BLaER1 treated with 17β-estradiol and CSF1 and Interleukin-3, amounts not matched to agents 10 nM and 100 nM (cell line): ENCODE data around the gene INF2.
A peak's percentile ranks its signal among the peaks of the same experiment; 100 is the strongest.

Experiments used
- H3K27ac ChIP-seq, 11 experiments: shearing (Covaris generic); formaldehyde crosslinking; 2 replicates each; pipeline ENCODE4 v1.8.1; 2022
- H3K27me3 ChIP-seq, 11 experiments: shearing (Covaris generic); formaldehyde crosslinking; 2 replicates each; pipeline ENCODE4 v1.8.1; 2022
- H3K36me3 ChIP-seq, 11 experiments: shearing (Covaris generic); formaldehyde crosslinking; 2 replicates each; pipeline ENCODE4 v1.8.1; 2022
- H3K4me1 ChIP-seq, 10 experiments: shearing (Covaris generic); formaldehyde crosslinking; 2 replicates each; pipeline ENCODE4 v1.8.1; 2022
- H3K4me2 ChIP-seq, 11 experiments: shearing (Covaris generic); formaldehyde crosslinking; 2 replicates each; pipeline ENCODE4 v1.8.1; 2022
- H3K4me3 ChIP-seq, 10 experiments: shearing (Covaris generic); formaldehyde crosslinking; 2 replicates each; pipeline ENCODE4 v1.8.1; 2022
- H3K9ac ChIP-seq, 11 experiments: shearing (Covaris generic); formaldehyde crosslinking; 2 replicates each; pipeline ENCODE4 v1.8.1; 2022
- H3K9me3 ChIP-seq, 11 experiments: shearing (Covaris generic); formaldehyde crosslinking; replicated peaks in 1 of 11; 2 replicates each; pipeline ENCODE4 v1.8.1; 2022
- H4K20me1 ChIP-seq, 11 experiments: shearing (Covaris generic); formaldehyde crosslinking; 2 replicates each; pipeline ENCODE4 v1.8.1; 2022
- Cebpa-rat ChIP-seq, 11 experiments: shearing (Covaris generic); IDR thresholded peaks; 2 replicates each; pipeline ENCODE4 v1.8.1; 2022

Gene INF2

GRCh38 chr14:104654119-104654518 lies 35.3 kb upstream of the INF2 start:
- H3K4me1 ChIP-seq, result peaks cover 49 to 68% (median 66%) of the 10 kb centered on the region in 10 experiments
- peaks cover 27 to 42% (median 39%) of the 10 kb centered on the region in 11 experiments for H3K9me3 ChIP-seq
- peaks cover 0 to 4% (median 0%) of the 10 kb centered on the region in 11 experiments; a peak in 1 of 22 replicates for H4K20me1 ChIP-seq
- H3K36me3 ChIP-seq, result peaks cover 0 to 20% (median 7%) of the 10 kb centered on the region in 11 experiments; a peak in 9 of 22 replicates
- 0 out of 22 replicates have a peak overlapping the region, but pooled peaks of 1 of the 11 experiments have one; percentile 18 for H3K27ac ChIP-seq
- H3K27me3 ChIP-seq, result peaks cover 0 to 11% (median 0%) of the 10 kb centered on the region in 11 experiments; a peak in 3 of 22 replicates
- no peak for TF ChIP-seq Cebpa-rat (IDR thresholded peaks at IDR 0.05)
- H3K9ac ChIP-seq, result no peak overlapping the region
- H3K4me2 ChIP-seq, result no peak overlapping the region
- H3K4me3 ChIP-seq, result peak overlapping the region in 4 of 10 experiments; percentile 4 to 30 (median 20); a peak in 7 of 20 replicates

GRCh38 chr14:104655128-104655848 lies 34.1 kb upstream of the INF2 start:
- Histone ChIP-seq H3K36me3 (peaks cover 0 to 20% (median 7%) of the 10 kb centered on the region in 11 experiments; a peak in 9 of 22 replicates), H4K20me1 (peaks cover 0 to 4% (median 0%) of the 10 kb centered on the region in 11 experiments; a peak in 2 of 22 replicates), H3K4me2 (peak overlapping the region in 9 of 11 experiments; percentile 96 to 100 (median 99); a peak in 17 of 22 replicates), H3K4me3 (no peak overlapping the region), H3K27me3 (peaks cover 0 to 14% (median 0%) of the 10 kb centered on the region in 11 experiments; a peak in 3 of 22 replicates), H3K27ac (peak overlapping the region in 6 of 11 experiments; percentile 16 to 89 (median 85); a peak in 9 of 22 replicates), H3K4me1 (peaks cover 54 to 70% (median 69%) of the 10 kb centered on the region in 10 experiments), H3K9ac (peak overlapping the region in 4 of 11 experiments; percentile 77 to 85 (median 79); a peak in 4 of 22 replicates), H3K9me3 (peaks cover 27 to 42% (median 39%) of the 10 kb centered on the region in 11 experiments)
- TF ChIP-seq Cebpa-rat (IDR thresholded peaks at IDR 0.05), result no peak

GRCh38 chr14:104656014-104656714 lies 33.3 kb upstream of the INF2 start:
- Histone ChIP-seq H3K4me1 (peaks cover 54 to 71% (median 70%) of the 10 kb centered on the region in 10 experiments), H3K36me3 (peaks cover 0 to 20% (median 7%) of the 10 kb centered on the region in 11 experiments; a peak in 9 of 22 replicates), H3K27ac (peak overlapping the region in 9 of 11 experiments; percentile 35 to 89 (median 78); a peak in 18 of 22 replicates), H3K9ac (peak overlapping the region in 9 of 11 experiments; percentile 33 to 85 (median 67); a peak in 17 of 22 replicates), H3K27me3 (peaks cover 0 to 14% (median 0%) of the 10 kb centered on the region in 11 experiments; a peak in 3 of 22 replicates), H3K4me3 (peak overlapping the region in 7 of 10 experiments; percentile 4 to 40 (median 24); a peak in 8 of 20 replicates), H3K4me2 (peak overlapping the region; percentile 92 to 100 (median 99)), H4K20me1 (peaks cover 0 to 7% (median 0%) of the 10 kb centered on the region in 11 experiments; a peak in 2 of 22 replicates), H3K9me3 (peaks cover 27 to 42% (median 39%) of the 10 kb centered on the region in 11 experiments)
- TF ChIP-seq Cebpa-rat (IDR thresholded peaks at IDR 0.05), result no peak

GRCh38 chr14:104657101-104657524 lies 32.3 kb upstream of the INF2 start:
- Histone ChIP-seq H3K27me3 (peaks cover 0 to 14% (median 0%) of the 10 kb centered on the region in 11 experiments; a peak in 3 of 22 replicates), H3K4me1 (peaks cover 59 to 71% (median 70%) of the 10 kb centered on the region in 10 experiments), H3K9ac (peak overlapping the region in 9 of 11 experiments; percentile 33 to 85 (median 67); a peak in 17 of 22 replicates), H3K4me3 (peak overlapping the region in 3 of 10 experiments; percentile 25 to 63 (median 42); a peak in 5 of 20 replicates), H4K20me1 (peaks cover 0 to 7% (median 0%) of the 10 kb centered on the region in 11 experiments; a peak in 2 of 22 replicates), H3K4me2 (peak overlapping the region; percentile 92 to 100 (median 99)), H3K27ac (peak overlapping the region in 9 of 11 experiments; percentile 35 to 89 (median 78); a peak in 18 of 22 replicates), H3K36me3 (peaks cover 0 to 19% (median 5%) of the 10 kb centered on the region in 11 experiments; a peak in 9 of 22 replicates), H3K9me3 (peaks cover 26 to 34% (median 31%) of the 10 kb centered on the region in 11 experiments)
- TF ChIP-seq Cebpa-rat (IDR thresholded peaks at IDR 0.05), result no peak

- peaks cover 0 to 7% (median 0%) of the 10 kb centered on the region in 11 experiments; a peak in 2 of 22 replicates for H4K20me1 ChIP-seq
- TF ChIP-seq Cebpa-rat (IDR thresholded peaks at IDR 0.05), result 0 out of 22 replicates have a peak, but pooled peaks of 1 of the 11 experiments have one; percentile 29
- H3K9me3 ChIP-seq, result peaks cover 19 to 27% (median 26%) of the 10 kb centered on the region in 11 experiments
- H3K27ac ChIP-seq, result peak overlapping the region in 10 of 11 experiments; percentile 5 to 89 (median 77); a peak in 19 of 22 replicates
- peak overlapping the region in 9 of 11 experiments; percentile 8 to 85 (median 67); a peak in 17 of 22 replicates for H3K9ac ChIP-seq
- peaks cover 0 to 14% (median 3%) of the 10 kb centered on the region in 11 experiments; a peak in 9 of 22 replicates for H3K36me3 ChIP-seq
- H3K4me2 ChIP-seq, result peak overlapping the region; percentile 92 to 100 (median 99)
- H3K27me3 ChIP-seq, result peaks cover 0 to 14% (median 0%) of the 10 kb centered on the region in 11 experiments; a peak in 3 of 22 replicates
- peak overlapping the region in 6 of 10 experiments; percentile 2 to 63 (median 47); a peak in 8 of 20 replicates for H3K4me3 ChIP-seq
- H3K4me1 ChIP-seq, result peaks cover 59 to 76% (median 75%) of the 10 kb centered on the region in 10 experiments
Observed at GRCh38 chr14:104657563-104658324, 31.7 kb upstream of the INF2 start.

- no peak for TF ChIP-seq Cebpa-rat (IDR thresholded peaks at IDR 0.05)
- Histone ChIP-seq H3K27ac (peak overlapping the region in 10 of 11 experiments; percentile 5 to 89 (median 77); a peak in 18 of 22 replicates), H3K36me3 (peaks cover 0 to 11% (median 0%) of the 10 kb centered on the region in 11 experiments; a peak in 7 of 22 replicates), H3K4me2 (peak overlapping the region; percentile 92 to 100 (median 99)), H3K4me1 (peaks cover 59 to 82% (median 78%) of the 10 kb centered on the region in 10 experiments), H4K20me1 (peaks cover 0 to 7% (median 0%) of the 10 kb centered on the region in 11 experiments; a peak in 2 of 22 replicates), H3K9ac (peak overlapping the region in 9 of 11 experiments; percentile 8 to 85 (median 67); a peak in 17 of 22 replicates), H3K9me3 (peaks cover 13 to 22% (median 20%) of the 10 kb centered on the region in 11 experiments), H3K27me3 (peaks cover 0 to 14% (median 0%) of the 10 kb centered on the region in 11 experiments; a peak in 3 of 22 replicates), H3K4me3 (peak overlapping the region in 6 of 10 experiments; percentile 2 to 63 (median 47); a peak in 8 of 20 replicates)
Observed at GRCh38 chr14:104658325-104658712, 31.1 kb upstream of the INF2 start.

GRCh38 chr14:104659146-104659545 lies 30.3 kb upstream of the INF2 start:
- Histone ChIP-seq H3K27ac (peak overlapping the region in 10 of 11 experiments; percentile 30 to 89 (median 77); a peak in 18 of 22 replicates), H3K36me3 (peaks cover 0 to 4% (median 0%) of the 10 kb centered on the region in 11 experiments; a peak in 4 of 22 replicates), H3K9ac (peak overlapping the region in 10 of 11 experiments; percentile 6 to 85 (median 63); a peak in 18 of 22 replicates), H3K4me2 (peak overlapping the region; percentile 92 to 100 (median 99)), H3K4me1 (peaks cover 59 to 90% (median 78%) of the 10 kb centered on the region in 10 experiments), H3K27me3 (peaks cover 0 to 14% (median 0%) of the 10 kb centered on the region in 11 experiments; a peak in 3 of 22 replicates), H3K9me3 (peaks cover 5 to 14% (median 12%) of the 10 kb centered on the region in 11 experiments), H4K20me1 (peaks cover 0 to 7% (median 0%) of the 10 kb centered on the region in 11 experiments; a peak in 2 of 22 replicates), H3K4me3 (peak overlapping the region in 8 of 10 experiments; percentile 48 to 63 (median 55); a peak in 16 of 20 replicates)
- no peak for TF ChIP-seq Cebpa-rat (IDR thresholded peaks at IDR 0.05)
